Ascending aorta (tissue), 2 donors: ENCODE measurements around the gene PTP4A2. TPM values are rescaled to one million over a fixed set of nuclear protein-coding genes. Genes with fewer than 3 reads are reported as not detected.

ENCODE experiments used
- DNase-seq, 2 donors: peaks; one replicate each; pipeline ENCODE4 v3.0.0-alpha.2; 2019; ENCODE audit warnings: low spot score in 2 of 2
- H3K27ac ChIP-seq, 2 donors: fragments of 200-600 bp; sonication (generic); one replicate each; pipeline ENCODE4 v1.5.1; 2016 to 2017; ENCODE audit warnings: mild to moderate bottlenecking in 1 of 2
- H3K27me3 ChIP-seq: fragments of 200-600 bp; sonication (generic); one replicate; pipeline ENCODE4 v1.5.1; 2017
- H3K36me3 ChIP-seq, 2 donors: fragments of 200-600 bp; sonication (generic); one replicate each; pipeline ENCODE4 v1.5.1; 2016
- H3K4me1 ChIP-seq, 2 donors: fragments of 200-600 bp; sonication (generic); one replicate each; pipeline ENCODE4 v1.5.1; 2016 to 2017; ENCODE audit warnings: mild to moderate bottlenecking in 1 of 2
- H3K4me3 ChIP-seq, 2 donors: fragments of 200-600 bp; sonication (generic); one replicate each; pipeline ENCODE4 v1.5.1; 2016 to 2017; ENCODE audit warnings: mild to moderate bottlenecking in 1 of 2
- H3K9me3 ChIP-seq, 2 donors: fragments of 200-600 bp; sonication (generic); one replicate each; pipeline ENCODE4 v1.5.1; 2016
- CTCF ChIP-seq, 3 experiments: fragments of 200-600 bp in 2 of 3; fragments of 450-650 bp in 1 of 3; sonication (generic) in 2 of 3; IDR thresholded peaks; one replicate each; pipeline ENCODE4 v1.5.1; 2016 to 2019; ENCODE audit warnings: antibody characterized with exemption in 3 of 3, mild to moderate bottlenecking in 1 of 3, moderate library complexity in 1 of 3
- intact Hi-C: fragments of 100-400 bp; cut with DNase I; formaldehyde crosslinking; loops from one replicate; pipeline ENCODE4 v1.15.1; 2023
- total RNA-seq: library from RNA; depleted of rRNA; stranded (reverse); fragments of >200 nt; gene quantifications from one replicate; pipeline ENCODE4 v1.1.0, GENCODE V29; 2016

PTP4A2 gene
- total RNA-seq, 1 donor from 2014 or later, result 174 TPM

DNA sequence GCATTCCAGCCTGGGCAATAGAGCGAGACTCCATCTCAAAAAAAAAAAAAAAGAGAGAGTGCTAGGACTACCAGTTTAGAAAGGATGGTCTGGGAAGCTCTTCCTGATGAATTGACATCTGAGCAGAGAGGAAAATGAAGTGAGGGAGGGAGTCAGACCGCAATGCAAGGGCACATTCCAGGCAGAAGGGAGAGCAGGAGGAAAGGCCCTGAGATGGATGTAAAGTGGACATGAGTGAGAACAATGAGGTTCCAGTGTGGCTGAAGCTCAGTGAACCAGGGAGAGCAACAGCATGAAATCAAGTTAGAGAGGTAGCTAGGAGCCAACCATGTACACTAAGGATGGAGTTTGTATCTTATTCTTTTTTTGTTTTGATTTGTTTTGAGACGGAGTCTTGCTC is 66.5 kb downstream of the PTP4A2 start:
- Histone ChIP-seq H3K4me1 (no peaks in the 10 kb centered on the region), H3K36me3 (no peaks in the 10 kb centered on the region), H3K9me3 (peaks cover 0 to 3% of the 10 kb centered on the region in 2 donors), H3K27me3 (no peaks in the 10 kb centered on the region), H3K27ac (no peak overlapping the region), H3K4me3 (no peak overlapping the region)
- no peak for DNase-seq
- intact Hi-C loops, result no loop called here
- no peak for TF ChIP-seq CTCF (IDR thresholded peaks at IDR 0.05)

DNA sequence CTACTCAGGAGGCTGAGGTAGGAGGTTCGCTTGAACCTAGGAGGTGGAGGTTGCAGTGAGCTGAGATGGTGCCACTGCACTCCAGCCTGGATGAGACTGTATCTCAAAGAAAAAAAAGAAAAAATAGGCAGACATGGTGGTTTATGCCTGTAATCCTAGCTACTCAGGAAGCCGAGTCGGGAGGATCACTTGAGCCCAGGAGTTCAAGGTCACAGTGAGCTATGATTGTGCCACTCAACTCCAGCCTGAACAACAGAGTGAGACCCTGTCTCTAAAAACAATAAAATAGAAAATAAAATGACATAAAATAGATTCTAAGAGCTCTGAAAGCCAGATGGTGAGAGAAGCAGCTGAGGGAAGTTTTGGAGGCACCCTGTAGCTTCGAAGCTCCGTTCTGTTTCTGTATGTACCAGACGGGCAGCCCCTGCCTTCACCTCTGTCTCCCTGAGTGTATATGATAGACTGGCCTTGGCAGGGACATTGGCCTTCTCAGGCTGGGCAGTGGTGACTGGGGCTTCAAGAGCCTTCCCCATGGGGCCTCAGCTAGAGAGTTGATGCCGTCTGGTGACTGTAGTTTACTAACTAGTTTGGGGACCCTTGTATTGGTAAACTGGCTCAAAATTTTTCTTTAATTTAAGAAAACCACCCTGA is 68.0 kb downstream of the PTP4A2 start:
- intact Hi-C loops, result no loop called here
- Histone ChIP-seq H3K27ac (no peak overlapping the region), H3K36me3 (no peaks in the 10 kb centered on the region), H3K27me3 (no peaks in the 10 kb centered on the region), H3K9me3 (peaks cover 0 to 3% of the 10 kb centered on the region in 2 donors), H3K4me1 (no peaks in the 10 kb centered on the region), H3K4me3 (no peak overlapping the region)
- no peak for DNase-seq
- no peak for TF ChIP-seq CTCF (IDR thresholded peaks at IDR 0.05)

DNA sequence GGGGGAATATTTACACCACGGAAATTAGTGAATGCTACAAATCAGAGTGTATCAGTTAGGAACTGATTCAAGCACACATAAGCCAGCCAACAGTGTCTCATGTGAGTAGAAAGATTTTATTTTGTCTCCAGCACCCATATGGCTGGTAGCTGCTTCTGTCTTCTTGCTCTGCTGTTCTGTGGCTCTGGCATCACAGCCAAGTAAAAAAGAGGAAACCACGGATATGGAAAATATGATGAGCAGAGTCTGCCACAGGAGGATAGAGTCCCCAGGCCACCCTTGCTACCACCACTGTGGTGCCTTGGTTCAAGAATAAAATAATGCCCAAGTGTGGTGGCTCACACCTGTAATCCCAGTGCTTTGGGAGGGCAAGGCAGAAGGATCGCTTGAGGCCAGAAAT is 68.7 kb downstream of the PTP4A2 start:
- Histone ChIP-seq H3K4me1 (no peaks in the 10 kb centered on the region), H3K27me3 (no peaks in the 10 kb centered on the region), H3K27ac (no peak overlapping the region), H3K36me3 (no peaks in the 10 kb centered on the region), H3K4me3 (no peak overlapping the region), H3K9me3 (peaks cover 0 to 3% of the 10 kb centered on the region in 2 donors)
- no peak for TF ChIP-seq CTCF (IDR thresholded peaks at IDR 0.05)
- intact Hi-C loops, result no loop called here
- no peak for DNase-seq

- no peak for TF ChIP-seq CTCF (IDR thresholded peaks at IDR 0.05)
- Histone ChIP-seq H3K4me3 (no peak overlapping the region), H3K27me3 (no peaks in the 10 kb centered on the region), H3K4me1 (no peaks in the 10 kb centered on the region), H3K9me3 (peaks cover 0 to 3% of the 10 kb centered on the region in 2 donors), H3K27ac (no peak overlapping the region), H3K36me3 (no peaks in the 10 kb centered on the region)
- no peak for DNase-seq
- intact Hi-C loops, result no loop called here
These were observed 69.3 kb downstream of the PTP4A2 start for GRCh38 chr1:31868862-31869261.

DNA sequence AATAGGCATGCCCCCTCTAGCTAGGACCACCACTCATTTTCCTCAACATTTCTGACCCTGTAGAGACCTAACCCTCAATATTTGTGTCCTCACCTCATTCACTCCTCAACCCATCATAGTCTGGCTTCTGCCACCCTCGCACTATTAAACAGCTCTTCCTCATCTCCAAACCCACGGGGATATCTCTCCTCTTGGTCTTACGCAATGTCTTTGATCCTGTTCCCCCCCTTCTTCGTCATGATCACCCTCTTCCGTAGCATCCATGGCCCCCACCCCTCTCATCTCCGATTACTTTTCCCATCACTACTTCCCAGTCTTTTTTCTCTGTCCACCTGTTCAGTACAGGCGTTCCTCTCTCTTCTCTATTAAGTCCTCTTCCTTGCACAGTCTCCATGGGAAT is 70.6 kb downstream of the PTP4A2 start:
- no peaks in the 10 kb centered on the region for H3K9me3 ChIP-seq
- intact Hi-C loops, result no loop called here
- no peaks in the 10 kb centered on the region for H3K36me3 ChIP-seq
- no peaks in the 10 kb centered on the region for H3K27me3 ChIP-seq
- DNase-seq, result no peak
- no peaks in the 10 kb centered on the region for H3K4me1 ChIP-seq
- no peak for TF ChIP-seq CTCF (IDR thresholded peaks at IDR 0.05)
- no peak overlapping the region for H3K4me3 ChIP-seq
- H3K27ac ChIP-seq, result no peak overlapping the region
